Left colon (tissue), 2 donors: ENCODE results near the gene GFPT1. TPM values are rescaled to one million over a fixed set of nuclear protein-coding genes. Genes with fewer than 3 reads are reported as not detected.

Experiments
- ATAC-seq: fragments of 200-7000 bp; cut with Tn5 transposase; one replicate; pipeline ENCODE4 v1.9.1; 2020; ENCODE audit warnings: mild to moderate bottlenecking, moderate library complexity
- DNase-seq, 2 donors: peaks; one replicate each; pipeline ENCODE4 v3.0.0-alpha.2; 2020
- intact Hi-C, 2 donors: fragments of 100-400 bp; cut with DNase I in 1 of 2; cut with micrococcal nuclease in 1 of 2; formaldehyde crosslinking; loops; one replicate each; pipeline versions ENCODE4 v1.11.2 to v1.14.0; 2022; cut with DNase I, micrococcal nuclease
- total RNA-seq, 2 donors: library from RNA; stranded (reverse); fragmentation: NEBNext Ultra II Directional; extraction: Animal tissue kit (Norgen Biotek cat#: 25700); gene quantifications; one replicate each; pipeline ENCODE4 v1.2.1, GENCODE V29; 2021
- donor health status: DM: no; HTN: no; CAD: no.
- donor health status: DM: yes; HTN: yes; CAD: no.

The GFPT1 gene
- total RNA-seq, 2 donors from 2014 or later = 158 to 242 TPM

GRCh38 chr2:69304656-69305055, 82.4 kb downstream of the GFPT1 start:
- intact Hi-C loops = loop anchor here in 1 of 2 donors (5.0 kb wide), 1 partner anchor 277 kb away; no protein-coding TSS in a partner anchor

GRCh38 chr2:69300650-69301049, 86.4 kb downstream of the GFPT1 start:
- DNase-seq (no peak), ATAC-seq (no peak)
- intact Hi-C loops = no loop called here

More at GRCh38 chr2:69304656-69305055, 82.4 kb downstream of the GFPT1 start:
- ATAC-seq = no peak
- no peak for DNase-seq

DNA sequence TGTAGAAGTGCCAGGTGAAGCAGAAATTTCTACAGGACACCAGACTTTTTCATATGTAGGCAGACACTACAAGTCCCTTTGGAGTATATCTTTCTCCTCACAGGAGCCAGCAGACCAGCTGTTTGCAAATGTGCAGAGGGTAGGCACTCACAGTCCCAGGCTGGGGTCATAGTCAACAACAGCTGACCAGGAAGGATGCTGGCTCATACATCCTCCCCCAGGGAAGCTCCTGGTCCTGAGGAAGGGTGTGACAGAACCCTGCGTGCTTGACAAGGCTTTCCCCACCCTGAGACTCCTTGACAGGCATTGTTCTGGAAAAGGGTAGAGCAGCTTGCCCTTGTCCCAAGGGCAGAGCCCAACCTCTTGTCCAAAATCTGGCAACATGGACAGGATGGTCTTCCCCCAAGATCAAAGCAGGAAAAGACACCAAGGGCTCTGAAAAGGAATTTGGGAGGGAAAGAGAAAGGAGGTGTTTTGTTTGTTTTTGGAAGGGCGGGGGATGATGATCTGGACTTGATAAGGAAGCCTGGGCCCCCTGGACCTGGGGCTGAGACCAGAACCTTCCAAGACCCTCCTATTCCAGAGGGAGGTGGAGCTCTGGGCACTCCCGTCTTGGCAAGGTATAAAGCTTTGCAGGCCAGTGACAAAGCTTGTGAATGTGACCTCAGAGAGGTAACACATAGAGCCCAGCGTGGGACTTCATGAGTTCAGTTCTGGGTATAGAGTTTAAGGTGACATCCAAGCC, 87.1 kb downstream of the GFPT1 start:
- intact Hi-C loops = no loop called here

GRCh38 chr2:69298862-69299261, 88.2 kb downstream of the GFPT1 start:
- intact Hi-C loops = no loop called here
- DNase-seq (no peak), ATAC-seq (no peak)

More for the DNA sequence above, 87.1 kb downstream of the GFPT1 start:
- ATAC-seq (no peak), DNase-seq (no peak)

DNA sequence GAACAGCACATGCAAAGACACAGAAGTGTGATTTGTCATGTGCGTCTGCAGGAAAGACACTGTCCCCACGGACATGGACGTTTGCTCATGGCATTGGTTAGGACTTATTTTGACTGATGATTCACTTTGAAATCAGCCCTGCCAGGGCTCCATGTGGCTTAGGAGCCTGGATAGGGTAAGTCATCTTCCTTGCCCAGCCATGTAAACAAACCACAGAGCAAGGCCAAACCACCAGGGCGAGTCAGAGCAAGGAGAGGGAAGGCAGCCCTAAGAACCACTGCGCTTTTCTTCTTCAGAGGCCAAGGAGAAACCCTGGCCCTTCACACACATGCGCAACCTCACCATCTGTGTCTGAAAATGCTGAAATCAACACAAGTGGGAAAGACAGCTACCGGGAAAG, 88.8 kb downstream of the GFPT1 start:
- no peak for DNase-seq
- intact Hi-C loops = no loop called here
- ATAC-seq = no peak

- DNase-seq = no peak
- no peak for ATAC-seq
- intact Hi-C loops = no loop called here
Measured at GRCh38 chr2:69297216-69297615, 89.8 kb downstream of the GFPT1 start.

DNA sequence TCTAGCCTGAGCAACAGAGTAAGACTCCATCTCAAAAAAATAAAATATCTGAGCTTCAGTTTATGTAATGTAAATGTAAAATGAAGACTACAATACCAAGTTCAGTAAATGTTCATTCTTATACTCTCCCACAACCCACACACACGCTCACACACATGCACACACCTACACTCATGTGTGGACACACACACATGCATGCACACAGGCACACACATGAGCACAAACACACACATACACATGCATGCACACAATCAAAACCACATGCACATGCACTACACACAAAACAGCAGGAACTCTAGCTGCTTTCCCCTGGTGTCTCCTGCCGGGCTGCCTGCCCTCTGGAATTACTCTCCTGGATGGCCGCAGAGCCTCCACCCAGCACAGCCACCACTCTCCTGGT, 90.6 kb downstream of the GFPT1 start:
- no peak for ATAC-seq

DNA sequence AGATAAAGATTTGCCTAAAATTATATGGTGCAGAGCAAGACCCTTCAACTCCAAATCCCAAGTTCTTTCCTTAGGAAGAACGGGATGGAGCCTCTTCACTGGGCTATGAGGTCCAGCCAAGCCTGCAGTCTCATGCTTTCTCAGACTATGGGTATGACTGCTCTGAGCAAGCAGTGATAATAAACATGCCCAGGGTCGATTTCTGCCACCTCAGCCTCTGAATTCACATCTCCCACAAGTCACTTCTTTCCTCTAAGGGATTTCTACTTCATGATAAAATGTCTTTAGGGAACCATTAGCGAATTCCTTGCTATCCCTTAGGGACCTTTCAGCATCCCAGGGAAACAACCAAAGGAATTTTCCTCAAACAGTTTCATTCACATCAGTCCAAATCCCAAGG, 94.8 kb downstream of the GFPT1 start:
- intact Hi-C loops = no loop called here

More for the DNA sequence above, 90.6 kb downstream of the GFPT1 start:
- intact Hi-C loops = no loop called here
- DNase-seq = no peak

DNA sequence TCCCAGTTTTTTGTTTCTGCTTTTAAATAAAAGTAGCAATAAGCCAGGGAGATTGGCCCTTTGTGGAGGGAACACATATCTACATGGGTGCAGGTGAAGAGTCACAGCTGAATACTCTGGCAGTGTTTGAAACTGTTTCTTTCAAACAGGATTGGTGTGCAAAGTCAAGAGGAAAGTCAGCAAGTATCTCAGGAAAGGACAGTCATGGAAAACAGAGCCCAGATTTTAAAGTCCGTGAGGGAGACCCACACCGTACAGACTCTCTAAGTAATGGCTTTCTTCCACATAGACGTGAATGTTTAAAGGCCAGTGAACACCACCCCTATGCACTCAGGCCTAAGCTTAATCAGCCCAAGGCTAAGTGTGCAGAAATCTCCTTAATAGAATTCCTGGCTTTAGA, 95.3 kb downstream of the GFPT1 start:
- no peak for DNase-seq
- intact Hi-C loops = no loop called here
- no peak for ATAC-seq

More for the DNA sequence above, 94.8 kb downstream of the GFPT1 start:
- DNase-seq (no peak), ATAC-seq (no peak)

- intact Hi-C loops = no loop called here
- peak; percentile 57 for ATAC-seq
- no peak for DNase-seq
Measured at GRCh38 chr2:69291004-69291650, 95.9 kb downstream of the GFPT1 start.

DNA sequence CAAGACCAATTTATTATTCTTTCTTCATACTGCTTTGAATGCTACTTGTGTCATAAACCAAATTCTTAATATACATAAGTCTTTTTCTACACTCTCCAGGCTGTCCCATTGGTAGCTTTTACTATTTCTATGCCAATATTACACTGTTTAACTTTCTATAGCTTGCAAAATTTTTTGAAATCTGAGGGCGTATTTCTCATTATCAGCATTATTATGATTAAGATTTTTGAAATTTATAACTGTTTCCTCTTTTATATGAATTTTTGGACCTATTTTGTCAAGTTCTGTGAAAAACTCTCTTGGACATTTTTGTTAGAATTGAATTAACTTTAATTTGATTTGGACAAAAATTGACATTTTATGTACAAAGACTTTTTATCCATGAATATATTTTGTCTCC, 98.6 kb downstream of the GFPT1 start:
- ATAC-seq = no peak
- intact Hi-C loops = no loop called here
- DNase-seq = no peak

DNA sequence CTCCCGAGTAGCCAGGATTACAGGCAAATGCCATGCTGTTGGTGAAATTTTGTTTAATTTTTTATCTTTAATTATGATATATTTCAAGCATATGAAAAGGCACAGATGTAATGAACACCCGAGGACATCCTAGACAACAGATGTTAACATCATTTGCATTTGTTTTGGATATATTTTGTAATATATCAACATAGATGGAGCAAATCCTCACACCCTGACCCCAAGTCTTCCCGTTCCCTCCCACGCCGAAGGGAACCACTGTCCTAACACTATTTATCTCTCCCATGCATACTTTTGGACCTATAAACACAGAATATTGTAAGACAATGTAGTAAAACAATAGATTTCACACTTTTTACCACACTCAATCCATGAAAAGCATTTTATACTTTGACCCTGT, 99.5 kb downstream of the GFPT1 start:
- no peak for ATAC-seq
- intact Hi-C loops = no loop called here

DNA sequence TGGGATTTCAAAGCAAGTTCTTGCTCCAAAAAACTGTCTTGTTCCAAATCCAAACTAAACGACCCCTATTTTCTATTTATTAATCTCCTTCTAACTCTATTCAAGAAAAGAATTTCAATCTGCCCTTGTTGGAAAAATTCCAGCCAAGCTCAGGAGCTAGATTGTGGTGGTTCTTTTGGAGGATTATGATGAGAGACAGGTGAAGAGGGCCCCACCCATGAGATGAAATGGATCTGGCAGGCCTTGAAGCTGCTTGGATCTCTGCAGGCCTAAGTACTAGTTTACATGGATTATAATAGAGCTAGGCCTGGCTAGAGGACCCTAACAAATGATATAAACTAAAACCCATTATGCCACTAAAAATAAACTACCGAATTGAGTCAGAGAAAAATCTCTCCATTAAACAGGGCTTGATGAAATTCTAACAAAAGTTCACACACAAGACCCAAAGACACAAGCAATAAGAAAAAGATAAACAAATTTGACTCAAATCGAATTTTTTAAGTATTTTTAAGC, 101.6 kb downstream of the GFPT1 start:
- DNase-seq (no peak), ATAC-seq (no peak)
- intact Hi-C loops = no loop called here

More for the DNA sequence above, 99.5 kb downstream of the GFPT1 start:
- no peak for DNase-seq

- no peak for DNase-seq
- intact Hi-C loops = no loop called here
- no peak for ATAC-seq
Measured at GRCh38 chr2:69280796-69281412, 106.1 kb downstream of the GFPT1 start.

GRCh38 chr2:69279931-69280681, 106.9 kb downstream of the GFPT1 start:
- DNase-seq (no peak), ATAC-seq (no peak)
- intact Hi-C loops = no loop called here

DNA sequence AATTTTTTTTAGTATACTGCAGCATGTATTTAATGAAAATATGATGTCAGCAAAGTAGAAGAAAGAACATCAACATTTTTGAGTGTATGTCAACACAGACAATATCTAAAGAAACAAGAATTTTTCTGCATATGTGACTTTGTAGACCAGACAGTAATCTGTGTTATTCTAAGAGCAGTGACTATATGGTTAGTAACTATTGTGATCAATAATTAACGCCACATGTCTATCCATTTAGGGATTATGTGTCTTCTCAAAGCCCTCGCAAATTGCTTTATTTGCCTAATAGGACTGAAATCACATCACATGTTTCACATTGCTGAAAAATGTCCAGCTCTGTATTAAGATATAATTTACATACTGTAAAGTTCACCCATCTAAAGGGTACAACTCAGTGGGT, 107.8 kb downstream of the GFPT1 start:
- DNase-seq (no peak), ATAC-seq (no peak)
- intact Hi-C loops = no loop called here

- intact Hi-C loops = no loop called here
- no peak for ATAC-seq
Measured at GRCh38 chr2:69278366-69278765, 108.7 kb downstream of the GFPT1 start.

DNA sequence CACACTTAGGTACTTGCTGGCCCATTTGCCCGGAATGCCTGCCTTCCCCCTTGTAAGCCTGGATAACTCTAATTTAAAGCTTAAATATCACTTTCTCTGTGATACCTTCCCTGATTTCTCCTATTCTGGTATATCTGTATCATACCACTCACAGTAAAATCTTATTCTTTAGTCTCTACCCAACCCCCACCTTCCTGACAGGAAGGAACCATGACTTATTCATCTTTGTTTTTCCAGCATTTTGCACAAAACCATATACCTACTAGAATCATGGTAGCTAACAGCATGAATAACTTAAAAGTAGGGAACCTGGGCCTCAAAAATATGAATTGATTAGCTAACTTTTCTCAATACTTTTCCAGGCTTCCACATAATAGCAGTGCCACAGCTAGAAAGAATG, 111.5 kb downstream of the GFPT1 start:
- DNase-seq (no peak), ATAC-seq (no peak)
- intact Hi-C loops = no loop called here

More at GRCh38 chr2:69278366-69278765, 108.7 kb downstream of the GFPT1 start:
- no peak for DNase-seq

- intact Hi-C loops = no loop called here
- DNase-seq = no peak
- peak; percentile 47 for ATAC-seq
Measured at GRCh38 chr2:69272803-69273471, 114.1 kb downstream of the GFPT1 start.
